NOMO-1 treated with dmso at 0.1 percent for 144 hours (cell line): ENCODE results near the gene NCR3LG1.

Experiments
- DNase-seq: peaks from one replicate; lab custom pipeline; 2025; ENCODE audit not compliant: unreplicated experiment; lab: John Stamatoyannopoulos, UW

The NCR3LG1 gene, protein sequence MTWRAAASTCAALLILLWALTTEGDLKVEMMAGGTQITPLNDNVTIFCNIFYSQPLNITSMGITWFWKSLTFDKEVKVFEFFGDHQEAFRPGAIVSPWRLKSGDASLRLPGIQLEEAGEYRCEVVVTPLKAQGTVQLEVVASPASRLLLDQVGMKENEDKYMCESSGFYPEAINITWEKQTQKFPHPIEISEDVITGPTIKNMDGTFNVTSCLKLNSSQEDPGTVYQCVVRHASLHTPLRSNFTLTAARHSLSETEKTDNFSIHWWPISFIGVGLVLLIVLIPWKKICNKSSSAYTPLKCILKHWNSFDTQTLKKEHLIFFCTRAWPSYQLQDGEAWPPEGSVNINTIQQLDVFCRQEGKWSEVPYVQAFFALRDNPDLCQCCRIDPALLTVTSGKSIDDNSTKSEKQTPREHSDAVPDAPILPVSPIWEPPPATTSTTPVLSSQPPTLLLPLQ

DNA sequence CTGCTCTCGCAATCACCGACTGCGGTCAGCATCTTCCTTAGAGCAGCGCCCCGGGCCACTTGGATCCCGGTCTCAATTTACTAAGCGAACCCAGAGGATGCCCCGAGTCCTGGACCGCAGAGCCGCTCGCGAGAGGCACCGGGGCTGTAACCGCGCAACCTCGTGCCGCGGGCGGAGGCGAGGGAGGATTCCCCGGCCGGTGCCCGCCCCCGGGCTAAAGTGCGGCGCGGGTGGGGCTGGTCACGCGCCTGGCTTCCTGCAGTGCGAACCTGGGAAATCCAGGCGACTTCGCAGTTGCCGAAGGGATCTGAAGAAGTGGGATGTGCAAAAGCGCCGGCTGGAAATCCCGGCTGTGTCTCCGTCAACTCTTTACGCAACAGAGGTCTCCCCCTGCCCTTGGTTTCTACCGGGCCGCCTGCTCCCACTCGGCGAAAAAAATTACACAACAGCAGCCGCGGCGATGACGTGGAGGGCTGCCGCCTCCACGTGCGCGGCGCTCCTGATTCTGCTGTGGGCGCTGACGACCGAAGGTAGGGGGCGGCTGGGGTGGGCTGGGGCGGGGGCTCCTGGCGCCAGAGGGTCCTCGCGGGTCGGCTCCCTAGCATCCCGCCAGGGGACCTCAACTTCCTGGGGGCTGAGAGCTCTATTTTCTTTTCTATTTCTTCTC, at the start of gene NCR3LG1:
TSS of gene NCR3LG1 (plus strand) at position 291 of the 667 bp plus-strand sequence. CDS start at position 461, 170 bp downstream.
- DNase-seq = peak; percentile 61

DNA sequence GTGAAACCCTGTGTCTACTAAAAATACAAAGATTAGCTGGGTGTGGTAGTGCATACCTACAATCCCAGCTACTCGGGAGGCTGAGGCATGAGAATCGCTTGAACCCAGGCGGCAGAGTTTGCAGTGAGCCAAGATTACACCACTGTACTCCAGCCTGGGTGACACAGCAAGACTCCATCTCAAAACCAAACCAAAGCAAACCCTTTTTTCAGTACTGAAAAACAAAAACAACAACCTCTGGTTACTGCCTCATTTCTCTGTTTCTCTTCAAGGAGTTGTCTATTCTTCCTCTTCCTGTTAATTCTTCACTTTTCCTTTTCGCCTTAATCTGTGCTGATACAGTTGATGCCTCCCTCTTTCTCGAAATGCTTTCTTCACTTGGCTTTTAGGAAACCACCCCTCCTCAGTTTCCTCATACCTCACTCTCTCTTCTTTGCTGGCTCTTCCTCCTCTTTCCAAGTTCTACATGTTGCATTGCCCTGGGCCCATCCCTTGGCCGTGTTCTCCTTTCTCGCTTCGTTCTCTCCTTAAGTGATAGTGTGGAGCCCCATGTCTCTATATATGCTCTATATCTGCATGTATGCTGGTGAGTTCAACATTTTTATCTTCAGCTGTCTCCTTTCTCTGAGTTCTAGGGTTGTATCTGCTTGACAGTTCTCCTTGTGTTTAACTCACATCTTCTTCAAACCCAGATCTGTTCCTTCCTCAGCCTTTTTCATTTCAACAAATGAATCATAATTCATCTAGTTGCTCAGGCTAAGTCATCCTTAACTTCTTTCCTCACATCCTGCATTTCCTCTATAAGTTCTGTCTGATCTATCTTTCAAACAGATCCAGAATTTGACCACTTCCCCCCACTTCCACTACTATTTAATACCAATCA, 38.0 kb upstream of the NCR3LG1 start:
- no peak for DNase-seq

DNA sequence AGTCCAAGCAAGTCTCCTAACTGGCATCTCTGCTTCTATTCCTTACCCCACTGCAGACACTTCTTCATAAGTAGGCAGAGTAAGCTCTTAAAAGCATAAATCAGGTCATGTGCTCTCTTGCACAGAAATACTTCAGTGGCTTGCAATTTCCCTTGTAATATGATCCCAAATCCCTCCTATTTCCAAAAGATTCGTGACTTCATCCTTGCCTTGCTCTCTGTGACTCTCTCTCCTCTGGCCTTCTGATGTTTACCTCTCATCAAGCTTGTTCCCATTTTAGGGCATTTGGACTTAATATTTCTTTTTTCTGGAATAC, 37.4 kb upstream of the NCR3LG1 start:
- DNase-seq = no peak

DNA sequence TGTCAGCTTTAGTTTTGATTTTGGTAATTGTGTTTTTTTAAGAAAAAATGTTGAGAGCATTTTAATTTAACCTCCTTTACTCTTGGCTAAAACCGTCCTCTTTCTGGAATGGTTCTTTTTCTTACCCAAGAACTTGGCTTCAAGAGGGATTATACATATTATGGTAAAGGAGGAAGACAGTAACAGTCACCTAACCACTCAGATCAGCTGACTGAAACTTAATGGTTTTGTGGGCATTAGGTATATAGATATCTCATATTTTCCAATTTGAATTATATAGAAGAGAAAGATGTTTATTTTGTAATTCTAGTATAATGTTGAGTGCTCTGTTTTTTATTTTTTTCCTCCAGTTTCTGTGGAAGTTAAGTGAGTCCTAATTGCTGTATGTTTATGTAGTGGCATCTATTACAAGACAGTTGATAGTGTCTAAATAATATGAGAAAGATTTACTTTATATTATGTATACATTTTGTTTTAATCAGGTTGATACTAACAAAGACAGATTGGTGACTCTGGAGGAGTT, 36.6 kb upstream of the NCR3LG1 start:
- no peak for DNase-seq

DNA sequence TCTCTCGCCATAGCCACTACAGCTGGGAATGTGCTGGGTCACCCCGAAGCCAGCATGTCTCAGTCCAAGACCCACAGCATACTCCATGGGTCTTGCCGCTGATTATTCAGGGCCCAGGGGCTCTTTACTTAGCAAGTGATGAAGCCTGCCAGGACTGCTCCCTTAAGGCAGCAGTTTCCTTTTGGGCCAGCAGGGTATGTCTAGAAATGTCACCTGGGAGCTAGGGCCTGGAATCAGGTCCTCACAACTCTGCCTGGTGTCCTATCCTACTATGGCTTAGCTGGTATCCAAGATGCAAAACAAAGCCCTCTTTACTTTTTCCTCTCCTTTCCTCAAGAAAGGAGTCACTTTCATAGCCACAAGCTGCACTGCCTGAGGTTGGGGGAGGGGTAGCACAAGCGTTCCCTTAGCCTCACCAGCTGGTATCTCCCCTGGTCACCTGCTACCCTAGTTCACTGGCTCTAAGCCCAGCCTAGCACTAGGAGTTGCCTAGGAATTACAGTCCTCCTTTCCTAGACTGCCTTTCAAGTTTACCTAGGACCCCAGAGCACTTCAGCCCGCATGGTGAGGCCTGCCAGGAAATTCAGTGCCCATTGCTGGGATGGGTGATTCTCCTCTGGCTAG, 22.6 kb upstream of the NCR3LG1 start:
- DNase-seq = no peak

DNA sequence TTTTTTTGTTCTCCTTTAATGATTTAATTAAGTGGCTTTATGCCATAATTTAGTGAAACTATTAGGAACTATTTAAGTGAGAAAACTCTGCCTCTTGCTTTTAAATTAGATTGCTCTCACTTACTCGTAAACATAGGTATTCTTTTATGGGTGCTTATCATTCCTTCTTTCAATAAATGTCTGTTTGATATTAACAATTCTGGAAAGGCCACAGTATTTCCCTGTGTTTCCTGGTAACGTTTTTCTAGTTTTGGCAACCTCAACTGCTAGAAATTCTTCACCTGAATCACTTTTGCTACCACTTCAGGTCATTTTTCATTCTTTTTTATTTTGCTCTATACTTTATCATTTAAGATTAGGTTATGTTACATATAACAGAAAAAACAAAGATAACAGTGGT, 19.9 kb upstream of the NCR3LG1 start:
- no peak for DNase-seq

DNA sequence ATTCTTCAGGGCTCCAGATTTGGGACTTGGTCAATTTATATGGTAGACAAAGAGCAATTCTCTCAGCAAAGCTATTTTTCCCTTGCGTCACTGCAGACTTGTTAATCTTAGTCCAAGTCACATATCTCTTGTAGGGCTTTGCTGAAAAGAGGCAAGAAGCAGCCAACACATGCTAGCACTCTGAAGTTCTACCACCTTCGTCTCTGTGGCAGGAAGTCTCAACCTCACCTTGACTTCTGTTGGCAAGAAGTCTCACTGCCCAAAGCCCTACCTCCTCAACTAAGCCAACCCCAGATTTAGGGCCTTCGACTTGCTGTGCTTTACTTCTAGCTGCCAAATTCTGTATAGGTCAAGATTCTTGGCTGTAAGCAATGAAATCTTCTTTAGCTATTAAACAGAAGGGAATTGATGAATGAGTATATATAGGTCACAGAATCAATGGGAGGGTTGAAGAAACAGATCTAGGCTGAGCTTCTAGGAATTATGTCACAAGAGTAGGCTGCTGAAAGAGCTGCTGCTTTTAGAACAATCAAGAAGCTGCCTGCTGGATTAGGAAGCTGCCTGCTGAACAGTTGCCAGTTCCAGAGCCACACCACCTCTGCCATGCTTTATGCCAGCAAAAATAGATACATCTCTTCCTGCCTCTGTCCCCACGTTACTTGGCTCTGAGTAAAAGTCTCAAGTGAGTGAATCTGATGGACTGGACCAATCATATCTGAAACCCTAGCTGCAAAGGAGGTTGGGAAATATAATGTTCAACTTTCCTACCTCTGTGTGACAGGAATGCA, 17.6 kb upstream of the NCR3LG1 start:
- no peak for DNase-seq

DNA sequence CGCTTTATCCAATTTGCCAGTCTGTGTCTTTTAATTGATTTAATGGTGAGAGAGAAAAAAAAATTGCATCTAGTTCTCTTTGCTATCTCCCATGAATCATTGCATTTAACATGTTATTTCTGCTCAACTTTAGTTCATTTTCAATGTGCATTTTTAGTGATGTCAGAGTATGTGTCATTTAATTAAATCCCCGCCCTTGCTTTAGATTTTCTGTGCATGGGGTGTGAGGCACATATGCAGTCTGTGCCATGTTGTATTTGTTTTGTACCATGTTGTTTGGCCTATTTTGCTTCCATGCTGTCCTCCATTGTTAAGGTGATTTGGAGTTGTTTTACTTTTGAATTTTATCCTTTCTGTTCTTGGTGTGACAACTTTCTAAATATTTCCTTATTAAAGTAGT, 8.3 kb upstream of the NCR3LG1 start:
- no peak for DNase-seq

DNA sequence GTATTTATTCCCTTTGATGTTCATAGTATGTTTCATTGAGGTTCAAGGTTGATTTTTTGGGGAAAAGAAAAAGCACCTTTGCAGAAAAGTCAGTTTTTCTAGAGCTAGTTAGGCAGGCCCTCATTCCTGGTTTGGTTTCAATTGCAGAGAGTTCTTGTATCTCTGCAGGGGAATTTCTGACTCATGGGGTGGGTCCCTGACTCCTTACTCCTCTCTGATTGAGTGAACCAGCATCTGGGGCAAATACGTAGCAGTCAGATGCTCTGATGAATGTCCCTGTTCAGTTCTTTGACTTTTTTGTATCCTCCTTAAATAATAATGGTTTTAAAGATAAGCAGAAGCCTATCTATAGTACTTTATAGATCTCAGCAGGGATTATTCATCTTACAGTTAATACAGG, 7.7 kb upstream of the NCR3LG1 start:
- no peak for DNase-seq

DNA sequence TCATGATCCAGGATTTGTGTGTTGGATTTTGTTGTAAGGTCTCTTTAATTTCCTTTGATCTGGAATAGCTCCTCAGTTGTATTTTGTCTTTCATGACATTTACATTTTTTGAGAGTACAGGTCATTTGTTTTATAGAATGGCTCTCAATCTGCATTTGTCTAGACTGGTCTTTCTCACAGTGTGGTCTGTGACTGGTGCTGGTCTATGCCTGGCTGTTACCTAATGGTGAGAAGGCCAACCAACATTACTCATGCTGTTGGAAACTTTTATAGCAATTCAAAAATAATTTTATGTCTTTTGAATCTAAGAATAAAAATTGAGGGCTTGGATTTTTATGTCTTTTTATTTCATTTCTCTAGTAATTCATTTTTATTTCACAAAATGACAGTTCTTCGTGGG, 3.9 kb upstream of the NCR3LG1 start:
- DNase-seq = no peak

DNA sequence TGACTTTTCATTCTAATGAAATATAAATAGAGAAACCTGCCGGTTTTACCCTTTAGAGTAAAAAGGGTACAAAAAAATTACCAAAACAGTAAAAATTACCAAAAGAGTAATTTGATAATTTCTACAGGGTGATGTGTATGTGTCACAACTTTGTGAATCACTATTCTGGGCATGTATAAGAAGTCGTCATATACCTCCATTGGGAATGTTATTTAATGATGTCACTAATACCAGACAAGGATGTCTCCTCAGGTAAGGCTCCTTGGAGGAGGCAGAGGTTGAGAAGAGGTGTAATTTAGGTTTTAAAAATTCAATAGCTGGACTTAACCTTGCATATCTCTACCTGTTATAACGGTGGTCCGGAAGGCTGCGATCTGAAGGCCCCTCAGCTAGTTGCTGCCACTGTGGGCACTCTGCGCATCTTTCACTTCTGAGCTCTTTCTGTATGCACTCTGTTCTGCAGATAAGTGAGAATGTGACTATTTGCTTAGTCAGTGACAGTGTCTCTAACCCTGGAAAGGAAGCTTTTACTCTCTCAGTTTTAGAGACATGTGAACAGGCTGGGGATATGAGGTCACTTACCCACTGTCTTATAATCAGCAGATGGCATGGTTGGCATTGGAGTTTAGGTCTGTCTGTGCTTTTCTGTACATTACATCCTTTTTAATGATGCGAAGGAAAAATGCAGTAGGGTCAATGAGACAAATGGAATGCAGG, 987 bp upstream of the NCR3LG1 start:
- no peak for DNase-seq

DNA sequence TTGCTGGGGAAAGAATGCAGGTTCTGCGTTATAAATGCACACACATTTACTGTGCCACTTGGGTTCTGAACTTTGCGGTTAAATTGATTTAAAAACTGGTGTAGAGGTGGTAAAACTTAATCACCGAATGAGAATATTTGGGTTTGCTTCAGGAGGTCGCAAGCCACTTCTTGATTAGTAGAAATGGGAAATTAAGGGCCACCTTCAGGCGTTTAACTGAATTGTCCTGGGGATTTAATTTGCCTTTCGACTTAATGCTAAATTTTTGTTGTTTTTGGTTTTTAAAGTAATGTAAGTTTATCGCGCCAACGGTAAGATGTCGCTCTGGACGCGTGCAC, 459 bp upstream of the NCR3LG1 start:
- no peak for DNase-seq

DNA sequence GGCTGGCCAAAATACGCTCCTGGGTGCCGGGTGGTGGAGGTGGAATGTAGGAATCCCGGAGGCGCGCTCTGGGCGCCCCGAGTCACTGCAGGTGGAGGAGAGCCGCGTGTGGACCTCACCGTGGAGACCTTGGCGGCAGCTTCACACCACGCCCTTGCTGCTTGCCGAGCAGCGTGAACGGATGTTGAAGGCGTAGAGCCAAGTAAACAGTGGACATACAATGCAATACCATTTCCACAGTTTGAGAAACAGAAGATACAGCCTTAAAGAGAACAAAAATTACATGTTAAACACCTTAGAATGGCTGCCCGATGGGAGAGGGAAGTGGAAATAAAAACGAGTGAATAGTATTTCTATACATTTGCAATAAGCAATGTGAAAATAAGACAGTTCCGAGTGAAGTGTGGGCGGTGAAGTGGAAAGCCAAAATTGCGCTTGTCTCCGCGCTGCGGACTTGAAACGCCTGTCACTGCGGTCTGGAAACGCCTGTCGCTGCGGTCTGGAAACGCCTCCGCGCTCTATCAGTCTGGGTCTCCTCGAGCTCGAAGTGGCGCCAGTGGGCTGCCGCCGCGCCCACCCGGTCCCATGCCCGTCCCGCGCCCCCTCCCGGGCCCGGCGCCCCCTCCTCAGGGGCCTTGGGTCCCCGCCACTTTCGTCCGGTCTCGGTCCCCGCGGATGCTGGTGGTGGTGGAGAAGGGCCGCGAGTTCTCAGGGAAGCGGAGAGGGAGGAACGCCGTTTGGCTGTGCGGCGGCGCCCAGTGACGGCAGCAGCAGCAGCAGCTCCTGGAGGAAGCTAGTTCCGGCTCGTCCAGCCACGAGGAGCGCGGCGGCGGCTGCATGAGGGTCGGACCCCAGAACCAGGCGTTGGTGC, 1.6 kb downstream of the NCR3LG1 start:
- peak; percentile 41 for DNase-seq

DNA sequence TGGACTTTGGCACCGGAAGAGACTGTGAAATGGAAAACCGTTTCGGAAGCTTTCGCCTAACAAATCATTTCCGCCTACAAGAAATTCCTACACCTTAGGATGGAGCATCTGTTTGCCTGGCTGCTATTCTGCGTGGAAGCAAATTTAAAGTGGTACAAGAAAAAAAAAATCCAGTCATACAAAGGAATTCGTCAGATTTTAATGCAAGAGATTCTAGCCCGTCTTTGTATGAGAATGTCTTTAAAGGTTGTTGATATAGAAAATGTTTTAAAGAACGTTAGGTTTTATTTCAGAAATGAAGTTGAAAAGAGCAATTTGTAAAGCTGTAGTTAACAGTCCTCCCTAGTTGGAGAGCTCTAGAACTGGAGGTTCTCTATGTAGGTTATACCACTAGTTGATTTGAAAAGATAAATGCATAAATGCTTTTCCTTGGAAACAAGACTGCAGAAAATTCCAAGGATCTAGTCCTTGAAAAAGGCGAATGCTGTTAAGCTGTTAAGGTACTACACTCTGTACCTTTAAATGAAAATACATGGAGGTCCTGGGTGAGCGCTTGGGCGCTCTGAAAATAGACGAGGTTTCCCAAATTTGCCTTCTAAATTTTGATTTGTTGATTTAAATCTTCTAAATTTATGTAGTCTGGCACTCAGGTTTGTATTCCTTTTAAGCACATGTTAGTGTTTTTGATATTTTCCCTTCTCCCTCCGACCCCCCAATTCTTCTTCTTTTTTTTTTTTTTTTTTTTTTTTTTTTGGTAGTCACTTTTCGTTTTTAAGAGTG, 2.4 kb downstream of the NCR3LG1 start:
- no peak for DNase-seq

DNA sequence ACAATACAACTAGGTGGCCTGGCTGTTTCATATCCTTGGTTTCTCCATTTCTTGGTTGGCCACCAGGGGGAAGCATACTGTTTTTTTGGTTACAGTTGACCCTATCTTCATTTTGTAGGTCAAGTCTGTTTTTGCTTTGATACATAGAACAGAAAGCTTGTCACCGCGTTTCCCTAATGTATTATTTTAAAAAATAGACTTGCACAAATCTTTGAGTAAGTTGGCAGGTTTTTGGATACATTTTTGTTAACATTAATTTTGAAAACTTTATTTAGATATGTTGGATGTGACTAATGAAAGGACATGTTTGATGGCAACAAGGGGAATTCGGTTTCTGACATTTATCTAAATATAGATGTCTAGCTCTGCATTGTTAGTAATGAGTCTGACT, 3.0 kb downstream of the NCR3LG1 start:
- DNase-seq = peak; percentile 69

DNA sequence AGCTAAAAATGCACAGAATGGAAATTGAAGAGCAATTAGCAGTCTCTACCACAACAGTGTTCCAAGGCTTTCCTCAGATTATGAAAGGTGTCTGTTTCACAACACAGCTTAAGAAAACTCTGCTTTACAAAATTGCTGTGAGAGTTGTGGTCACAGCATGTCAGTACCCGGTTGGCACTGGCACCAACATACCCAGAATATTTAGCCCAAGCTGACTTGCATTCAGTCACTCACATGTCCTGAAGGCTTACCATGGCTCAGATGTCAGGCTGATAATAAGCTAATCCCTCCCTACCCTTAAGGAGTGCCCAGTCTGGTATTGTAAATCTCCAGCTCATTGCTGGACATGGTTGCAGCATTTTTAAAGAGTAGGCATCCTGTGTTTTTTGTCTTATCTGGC, 14.9 kb downstream of the NCR3LG1 start:
- no peak for DNase-seq

DNA sequence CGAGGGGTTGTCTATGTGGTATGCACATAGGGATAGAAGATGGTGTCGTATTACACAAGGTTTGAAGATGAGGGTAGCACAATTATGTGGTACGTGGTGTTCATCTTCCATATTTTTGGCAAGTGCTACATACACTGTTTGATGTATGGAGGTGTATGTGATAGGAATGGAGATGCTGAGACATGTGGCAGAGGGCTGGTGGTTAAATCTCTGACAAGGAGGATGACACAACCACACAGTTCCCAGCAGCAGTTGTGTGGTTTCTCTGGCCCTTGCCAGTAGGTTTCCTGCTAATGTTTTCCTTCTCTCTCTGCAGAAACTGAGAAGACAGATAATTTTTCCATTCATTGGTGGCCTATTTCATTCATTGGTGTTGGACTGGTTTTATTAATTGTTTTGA, 17.0 kb downstream of the NCR3LG1 start:
- no peak for DNase-seq

DNA sequence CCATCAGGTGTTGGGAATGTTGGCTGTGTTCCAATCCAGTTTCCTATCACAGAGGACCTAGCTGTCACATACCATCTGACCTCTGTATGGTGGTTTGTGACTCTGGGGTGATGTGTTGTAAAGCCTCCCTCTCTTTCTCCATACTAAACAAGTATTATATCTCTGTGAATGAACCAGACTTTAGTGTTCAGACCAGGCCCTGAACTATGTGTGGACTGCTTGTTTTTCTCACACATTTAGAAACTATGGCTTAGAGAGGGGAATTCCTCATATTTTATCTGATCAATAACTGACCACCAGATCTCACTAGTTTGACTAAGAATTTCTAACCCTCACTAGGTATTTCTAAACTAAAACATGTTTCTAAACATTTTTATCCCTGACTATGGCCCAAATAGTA, 17.5 kb downstream of the NCR3LG1 start:
- no peak for DNase-seq
